GM18873 (cell line): Measurements from ENCODE around the gene TFB1M.
"Not testable (repeated sequence)": the region's sequence is repeated elsewhere in the genome, so short reads cannot be mapped to it uniquely, and the experiment has no call there.

Experiments
- ATAC-seq: cut with Tn5 transposase; IDR thresholded peaks from one replicate; pipeline ENCODE4 v1.9.1; 2021; ENCODE audit warnings: mild to moderate bottlenecking, moderate library complexity, moderate number of reproducible peaks; ENCODE audit not compliant: unreplicated experiment, low FRiP score

TFB1M gene

GRCh38 chr6:155314092-155314772, at the start of gene TFB1M:
Gene TFB1M, minus strand, starts transcription at chr6:155314484. Its CDS starts 56 bp downstream, at chr6:155314428.
- ATAC-seq: peak; percentile 90

GRCh38 chr6:155364021-155364420, 49.7 kb upstream of the TFB1M start:
- ATAC-seq: not testable (repeated sequence)

DNA sequence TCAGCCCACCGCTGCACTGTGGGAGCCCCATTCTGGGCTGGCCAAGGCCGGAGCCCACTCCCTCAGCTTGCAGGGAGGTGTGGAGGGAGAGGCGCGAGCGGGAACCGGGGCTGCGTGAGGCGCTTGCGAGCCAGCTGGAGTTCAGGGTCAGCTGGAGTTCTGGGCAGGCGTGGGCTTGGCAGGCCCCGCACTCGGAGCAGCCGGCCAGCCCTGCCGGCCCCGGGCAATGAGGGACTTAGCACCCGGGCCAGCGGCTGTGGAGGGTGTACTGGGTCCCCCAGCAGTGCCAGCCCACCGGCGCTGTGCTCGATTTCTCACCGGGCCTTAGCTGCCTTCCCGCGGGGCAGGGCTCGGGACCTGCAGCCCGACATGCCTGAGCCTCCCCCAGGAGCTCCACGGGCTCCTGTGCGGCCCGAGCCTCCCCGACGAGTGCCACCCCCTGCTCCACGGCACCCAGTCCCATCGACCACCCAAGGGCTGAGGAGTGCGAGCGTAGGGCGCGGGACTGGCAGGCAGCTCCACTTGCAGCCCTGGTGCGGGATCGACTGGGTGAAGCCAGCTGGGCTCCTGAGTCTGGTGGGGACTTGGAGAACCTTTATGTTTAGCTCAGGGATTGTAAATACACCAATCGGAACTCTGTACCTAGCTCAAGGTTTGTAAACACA, 48.8 kb upstream of the TFB1M start:
- not testable (repeated sequence) for ATAC-seq

DNA sequence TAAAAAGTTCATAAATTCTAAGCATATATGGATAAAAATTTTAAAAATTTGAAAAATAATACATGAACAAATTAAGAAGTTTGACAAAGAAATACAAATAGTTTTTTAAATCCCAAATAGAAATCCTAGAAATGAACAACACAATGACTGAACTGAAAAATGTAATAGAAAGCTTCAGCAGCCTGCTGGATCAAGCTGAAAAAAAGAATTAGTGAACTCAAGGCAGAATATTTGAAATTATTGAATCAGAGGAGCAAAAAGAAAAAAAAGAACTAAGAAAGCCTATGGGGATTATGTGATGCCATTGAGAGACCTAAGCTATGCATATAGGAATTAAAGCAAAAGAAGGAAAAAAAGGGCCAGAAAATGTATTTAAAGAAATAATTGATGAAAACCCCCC, 39.9 kb upstream of the TFB1M start:
- ATAC-seq: no peak

DNA sequence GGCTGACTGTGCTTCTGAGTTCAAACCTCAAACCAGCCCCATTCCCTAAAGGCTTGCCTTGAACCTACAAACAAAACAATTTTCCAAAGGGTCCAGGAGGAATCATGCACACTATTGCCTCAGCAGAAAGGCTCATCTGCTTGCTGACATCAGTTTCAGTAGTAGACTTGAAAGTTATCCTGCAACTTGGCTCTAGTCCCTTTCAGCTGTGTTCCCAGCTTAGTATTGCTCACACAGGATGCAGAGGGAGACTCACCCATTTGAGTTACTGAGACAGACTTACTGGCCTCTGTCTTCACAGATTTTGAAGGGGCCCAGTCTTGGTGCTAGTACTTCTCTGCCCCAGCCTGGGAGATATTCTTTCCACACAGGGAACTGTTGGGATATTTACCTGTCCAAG, 38.5 kb upstream of the TFB1M start:
- ATAC-seq: no peak

DNA sequence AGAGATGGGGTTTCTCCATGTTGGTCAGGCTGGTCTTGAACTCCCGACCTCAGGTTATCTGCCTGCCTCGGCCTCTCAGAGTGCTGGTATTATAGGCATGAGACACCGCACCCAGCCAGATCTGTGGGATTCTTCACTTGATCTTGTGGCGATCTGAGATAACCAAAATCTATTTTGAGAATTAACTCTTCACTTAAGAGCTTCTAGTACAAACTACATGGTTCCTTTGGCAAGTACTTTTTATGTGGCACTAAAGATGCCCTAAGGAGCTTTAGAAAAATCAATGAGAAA, 37.8 kb upstream of the TFB1M start:
- ATAC-seq: no peak

DNA sequence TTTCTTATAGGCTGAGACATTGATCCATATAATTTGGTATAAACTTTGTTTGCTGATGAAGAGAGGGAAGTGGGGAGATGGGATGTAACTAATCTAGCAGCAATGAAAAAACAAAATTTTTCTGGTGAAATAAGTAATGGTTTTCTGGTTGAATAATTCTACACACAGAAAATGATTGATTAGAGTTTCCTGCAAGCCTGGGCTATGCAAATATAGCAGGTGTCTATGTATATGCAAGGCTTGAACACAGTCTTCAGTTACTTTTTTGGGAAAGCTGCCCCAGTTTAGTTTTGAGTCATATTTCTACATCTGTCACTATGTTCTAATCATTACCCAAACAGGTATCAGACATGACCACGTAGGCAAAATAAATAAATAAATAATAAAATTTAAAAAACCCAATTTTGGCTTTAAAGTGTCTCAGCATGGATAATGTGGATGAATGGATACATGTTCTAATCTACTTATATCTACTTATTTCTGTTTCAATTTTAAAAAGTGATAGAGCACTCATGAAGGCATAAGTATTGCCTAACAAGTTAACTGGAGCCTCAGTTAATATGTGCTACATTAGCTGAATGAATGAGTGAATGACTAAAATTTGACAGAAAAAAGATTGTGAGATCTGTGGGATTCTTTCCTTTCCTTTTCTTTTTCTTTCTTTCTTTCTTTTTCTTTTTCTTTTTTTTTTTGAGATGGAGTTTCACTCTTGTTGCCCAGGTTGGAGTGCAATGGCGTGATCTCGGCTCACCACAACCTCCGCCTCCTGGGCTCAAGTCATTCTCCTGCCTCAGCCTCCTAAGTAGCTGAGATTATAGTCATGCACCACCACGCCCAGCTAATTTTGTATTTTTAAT, 37.2 kb upstream of the TFB1M start:
- ATAC-seq: peak; percentile 95

DNA sequence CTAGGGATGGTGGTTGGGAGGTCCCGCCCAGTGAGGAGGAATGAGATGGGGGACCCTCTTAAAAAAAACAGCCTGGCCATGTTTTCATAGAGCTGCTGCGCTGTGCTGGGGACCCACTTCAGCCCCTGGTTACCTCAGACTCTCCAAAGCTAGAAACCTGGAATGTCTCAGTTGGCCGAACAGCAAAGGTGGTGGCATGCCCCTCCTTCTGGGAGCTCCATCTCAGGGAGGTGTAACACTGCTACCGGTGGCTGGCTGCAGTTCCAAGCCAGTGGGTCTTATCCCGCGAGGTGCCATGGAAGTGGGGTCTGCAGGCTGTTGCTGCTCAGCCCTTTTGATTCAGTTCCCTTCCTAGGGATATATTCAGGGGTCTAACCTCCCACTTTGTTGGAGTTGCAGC, 35.7 kb upstream of the TFB1M start:
- ATAC-seq: no peak

DNA sequence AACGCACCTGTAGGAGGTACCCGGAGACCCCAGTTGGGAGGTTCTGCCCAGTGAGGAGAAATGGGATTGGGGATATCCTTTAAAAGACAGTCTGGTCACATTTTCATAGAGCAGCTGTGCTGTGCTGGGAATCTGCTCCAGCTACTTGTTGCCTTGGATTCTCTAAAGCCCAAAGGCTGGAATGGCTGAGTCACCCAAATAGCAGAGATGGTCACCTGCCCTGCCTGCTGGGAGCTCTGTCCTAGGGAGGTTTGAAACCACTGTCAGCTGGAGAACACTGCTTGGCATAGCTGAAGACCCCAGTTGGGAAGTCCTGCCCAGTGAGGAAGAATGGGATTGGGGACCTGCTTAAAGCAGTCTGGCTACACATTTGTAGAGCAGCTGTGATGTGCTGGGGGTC, 34.8 kb upstream of the TFB1M start:
- ATAC-seq: no peak

- no peak for ATAC-seq
Observed at GRCh38 chr6:155347800-155348199, 33.5 kb upstream of the TFB1M start.

DNA sequence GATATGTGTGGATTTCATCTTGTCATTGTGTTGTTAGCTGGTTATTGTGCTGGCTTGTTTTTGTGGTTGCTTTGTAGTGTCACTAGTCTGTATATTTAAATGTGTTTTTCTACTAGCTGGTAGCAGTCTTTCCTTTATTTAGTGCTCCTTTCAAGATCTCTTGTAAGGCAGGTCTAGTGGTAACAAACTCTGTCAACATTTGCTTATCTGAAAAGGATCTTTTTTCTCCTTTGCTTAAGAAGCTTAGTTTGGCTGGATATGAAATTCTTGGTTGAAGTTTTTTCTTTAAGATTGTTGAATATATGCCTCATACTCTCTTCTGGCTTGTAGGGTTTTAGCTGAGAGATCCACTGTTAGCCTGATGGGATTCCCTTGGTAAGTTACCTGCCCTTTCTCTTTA, 32.7 kb upstream of the TFB1M start:
- no peak for ATAC-seq

GRCh38 chr6:155344341-155345006, 30.2 kb upstream of the TFB1M start:
- ATAC-seq: no peak

DNA sequence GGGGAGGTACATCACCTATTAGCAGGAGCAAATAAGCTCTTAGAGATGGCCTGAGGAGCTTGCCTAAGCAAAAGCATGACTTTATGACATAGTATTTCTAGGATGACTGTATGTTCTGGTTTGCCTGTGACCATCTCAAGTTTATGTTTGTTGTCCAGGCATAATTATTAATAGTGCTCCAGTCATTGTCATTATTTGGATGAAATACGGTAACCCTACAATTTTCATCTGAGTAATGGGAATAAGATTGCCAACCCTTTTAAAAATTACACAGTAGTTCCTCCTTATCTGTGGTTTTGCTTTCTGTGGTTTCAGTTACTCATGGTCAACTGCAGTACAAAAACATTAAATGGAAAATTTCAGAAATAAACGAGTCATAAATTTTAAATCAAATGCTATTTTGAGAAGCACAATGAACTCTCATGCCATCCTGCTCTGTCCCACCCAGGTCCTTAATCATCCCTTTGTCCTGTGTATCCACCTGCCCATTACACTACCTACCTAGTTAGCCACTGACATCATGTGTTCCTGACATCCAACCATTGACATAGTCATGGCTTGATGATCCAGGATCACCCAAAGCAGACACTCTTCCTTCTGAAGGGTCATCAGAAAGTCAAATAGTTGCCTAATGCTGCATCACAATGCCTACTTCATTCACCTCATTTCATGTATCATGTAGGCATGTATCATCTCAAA, 27.0 kb upstream of the TFB1M start:
- peak; percentile 68 for ATAC-seq

DNA sequence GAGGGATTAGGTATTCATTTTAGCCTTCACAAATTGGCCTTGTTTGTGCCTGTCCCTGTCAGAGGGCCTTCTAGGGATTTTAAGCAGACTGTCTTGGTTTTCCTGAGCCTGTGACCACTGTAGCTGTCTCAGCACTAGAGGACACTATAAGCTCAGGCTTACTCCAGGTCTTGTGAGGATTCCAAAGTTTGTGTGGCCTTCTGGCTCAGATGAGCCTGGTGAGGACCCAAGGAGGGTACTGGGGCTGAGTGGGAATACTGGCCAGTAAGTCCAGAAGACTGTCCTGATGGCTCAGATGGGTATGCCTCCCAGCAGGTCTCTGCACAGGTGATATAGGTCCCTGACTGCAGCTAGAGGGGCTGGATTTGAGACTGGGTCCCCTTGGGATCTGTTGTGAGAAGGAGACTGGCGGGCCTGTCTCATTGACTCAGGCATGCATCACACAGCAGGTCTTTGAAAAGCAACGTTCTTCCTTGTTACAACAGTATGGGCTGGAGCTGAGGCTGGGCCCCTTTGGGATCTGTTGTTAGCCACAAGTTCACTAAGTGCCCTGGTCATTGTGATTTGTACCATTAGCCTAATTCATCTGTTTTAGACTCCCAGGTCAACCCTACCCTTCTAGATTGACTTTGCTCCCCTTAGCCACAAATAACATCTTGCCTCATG, 26.3 kb upstream of the TFB1M start:
- ATAC-seq: peak; percentile 29

DNA sequence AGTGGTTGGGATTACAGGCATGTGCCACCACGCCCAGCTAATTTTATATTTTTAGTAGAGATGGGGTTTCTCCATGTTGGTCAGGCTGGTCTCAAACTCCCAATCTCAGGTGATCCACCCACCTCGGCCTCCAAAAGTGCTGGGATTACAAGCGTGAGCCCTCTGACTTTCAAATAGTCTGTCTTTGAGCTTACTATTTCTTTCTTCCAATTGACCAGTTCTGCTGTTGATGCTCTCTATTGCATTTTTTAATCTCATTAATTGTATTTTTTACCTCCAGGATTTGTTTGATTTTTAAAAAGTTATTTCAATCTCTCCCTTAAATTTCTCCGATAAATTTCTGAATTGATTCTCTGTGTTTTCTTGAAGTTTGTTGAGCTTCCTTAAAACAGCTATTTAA, 25.6 kb upstream of the TFB1M start:
- ATAC-seq: not testable (repeated sequence)

DNA sequence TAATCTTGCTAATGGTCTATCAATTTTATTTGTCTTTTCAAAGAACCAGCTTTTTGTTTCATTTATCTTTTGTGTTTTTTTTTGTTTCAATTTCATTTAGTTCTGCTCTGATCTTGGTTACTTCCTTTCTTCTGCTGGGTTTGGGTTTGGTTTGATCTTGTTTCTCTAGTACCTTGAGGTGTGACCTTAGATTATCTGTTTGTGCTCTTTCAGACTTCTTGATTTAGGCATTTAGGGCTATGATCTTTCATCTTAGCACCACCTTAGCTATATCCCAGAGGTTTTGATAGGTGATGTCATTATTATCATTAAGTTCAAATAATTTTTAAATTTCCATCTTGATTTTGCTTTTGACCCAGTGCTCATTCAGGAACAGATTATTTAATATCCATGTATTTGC, 24.0 kb upstream of the TFB1M start:
- not testable (repeated sequence) for ATAC-seq

GRCh38 chr6:155335265-155335664, 21.0 kb upstream of the TFB1M start:
- ATAC-seq: no peak

- not testable (repeated sequence) for ATAC-seq
Observed at GRCh38 chr6:155334073-155334472, 19.8 kb upstream of the TFB1M start.

GRCh38 chr6:155333414-155333813, 19.1 kb upstream of the TFB1M start:
- ATAC-seq: peak; percentile 63

GRCh38 chr6:155330922-155331321, 16.6 kb upstream of the TFB1M start:
- no peak for ATAC-seq
